Body of pancreas (tissue), 4 donors: ENCODE measurements around the gene TNFRSF12A.

Experiments used
- POLR2A ChIP-seq, 3 donors: fragments of 450-650 bp; IDR thresholded peaks; one replicate each; pipeline ENCODE4 v1.6.1; 2016; ENCODE audit warnings: antibody characterized with exemption in 3 of 3, mild to moderate bottlenecking in 2 of 3
- TF ChIP-seq, protein P1 (sequence below), 7 experiments: fragments of 450-650 bp in 4 of 7; fragments of 200-600 bp in 3 of 7; sonication (generic) in 3 of 7; IDR thresholded peaks; one replicate each; pipeline ENCODE4 v1.5.1; 2016 to 2019; ENCODE audit warnings: antibody characterized with exemption in 7 of 7

DNA sequence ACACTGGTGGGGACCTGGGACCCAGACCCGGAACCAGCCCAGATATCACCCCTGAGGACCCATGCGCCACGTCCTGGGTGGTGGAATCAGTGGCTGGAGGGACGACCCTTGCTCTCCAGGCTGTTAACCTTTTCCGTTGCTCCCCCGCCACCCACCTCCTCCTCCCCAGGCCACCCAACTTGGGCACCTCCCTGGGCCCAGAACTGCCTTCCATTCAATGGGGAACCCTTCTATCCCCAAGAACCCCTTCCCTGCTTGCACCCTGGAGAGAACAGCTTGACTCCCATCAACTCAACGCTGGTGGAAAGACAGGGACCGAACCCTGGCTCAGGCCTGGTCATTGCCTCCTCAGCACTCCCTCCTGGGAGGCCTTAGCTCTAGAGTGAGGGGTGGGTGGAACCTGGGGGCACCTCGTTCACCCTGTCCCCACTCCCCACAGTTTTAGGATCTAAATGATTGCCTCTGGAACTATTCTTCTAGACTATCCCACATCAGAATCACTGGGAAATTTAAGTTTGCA is 39.6 kb downstream of the TNFRSF12A start:
- TF ChIP-seq, protein P1, sequence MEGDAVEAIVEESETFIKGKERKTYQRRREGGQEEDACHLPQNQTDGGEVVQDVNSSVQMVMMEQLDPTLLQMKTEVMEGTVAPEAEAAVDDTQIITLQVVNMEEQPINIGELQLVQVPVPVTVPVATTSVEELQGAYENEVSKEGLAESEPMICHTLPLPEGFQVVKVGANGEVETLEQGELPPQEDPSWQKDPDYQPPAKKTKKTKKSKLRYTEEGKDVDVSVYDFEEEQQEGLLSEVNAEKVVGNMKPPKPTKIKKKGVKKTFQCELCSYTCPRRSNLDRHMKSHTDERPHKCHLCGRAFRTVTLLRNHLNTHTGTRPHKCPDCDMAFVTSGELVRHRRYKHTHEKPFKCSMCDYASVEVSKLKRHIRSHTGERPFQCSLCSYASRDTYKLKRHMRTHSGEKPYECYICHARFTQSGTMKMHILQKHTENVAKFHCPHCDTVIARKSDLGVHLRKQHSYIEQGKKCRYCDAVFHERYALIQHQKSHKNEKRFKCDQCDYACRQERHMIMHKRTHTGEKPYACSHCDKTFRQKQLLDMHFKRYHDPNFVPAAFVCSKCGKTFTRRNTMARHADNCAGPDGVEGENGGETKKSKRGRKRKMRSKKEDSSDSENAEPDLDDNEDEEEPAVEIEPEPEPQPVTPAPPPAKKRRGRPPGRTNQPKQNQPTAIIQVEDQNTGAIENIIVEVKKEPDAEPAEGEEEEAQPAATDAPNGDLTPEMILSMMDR (IDR thresholded peaks at IDR 0.05): no peak
- TF ChIP-seq POLR2A (IDR thresholded peaks at IDR 0.05): no peak
